K562 (cell line): ENCODE measurements around the gene ZNRF2. TPM values are rescaled to one million over a fixed set of nuclear protein-coding genes. Genes with fewer than 3 reads are reported as not detected.

Experiments used
- E2F4 ChIP-seq: sonication (generic); formaldehyde crosslinking; IDR thresholded peaks from 2 replicates; pipeline ENCODE4 v1.8.0; 2022; ENCODE audit warnings: mild to moderate bottlenecking, low read depth, missing genetic modification reagents
- ELK3 ChIP-seq: fragments of 450-650 bp; formaldehyde crosslinking; IDR thresholded peaks from 2 replicates; pipeline ENCODE4 v1.4.0; 2020; ENCODE audit warnings: mild to moderate bottlenecking
- HDGF ChIP-seq: fragments of 450-650 bp; IDR thresholded peaks from 2 replicates; pipeline ENCODE4 v1.6.1; 2016
- MGA ChIP-seq: fragments of 450-650 bp; IDR thresholded peaks from 2 replicates; pipeline ENCODE4 v1.6.1; 2016; ENCODE audit warnings: mild to moderate bottlenecking, moderate library complexity
- NUFIP1 ChIP-seq: fragments of 450-650 bp; IDR thresholded peaks from 2 replicates; pipeline ENCODE4 v1.6.1; 2018; ENCODE audit not compliant: partially characterized antibody
- TEAD1 ChIP-seq, 2 experiments: fragments of 450-650 bp in 1 of 2; sonication (generic) in 1 of 2; formaldehyde crosslinking; IDR thresholded peaks; 2 replicates each; pipeline versions ENCODE4 v1.4.0 to v1.8.0; 2020 to 2022; ENCODE audit warnings: mild to moderate bottlenecking in 2 of 2, missing genetic modification reagents in 1 of 2
- ZBTB5 ChIP-seq: fragments of 450-650 bp; IDR thresholded peaks from 2 replicates; pipeline ENCODE4 v1.6.1; 2017; ENCODE audit warnings: antibody characterized with exemption
- ZNF589 ChIP-seq: fragments of 200-800 bp; sonication (Bioruptor generic); IDR thresholded peaks from 2 replicates; pipeline ENCODE4 v1.6.1; 2016; ENCODE audit warnings: low read depth, missing genetic modification characterization, missing compliant biosample characterization
- polyA plus RNA-seq, 8 experiments: library from polyadenylated mRNA; depleted of rRNA in 4 of 8; stranded (reverse) in 5 of 8; unstranded in 3 of 8; fragments of >200 nt; fragmentation: Nextera tagmentation in 2 of 8; fragmentation: Illumina TruSeq in 1 of 8; extraction: Ambion mirVana in 2 of 8; extraction: Trizol in 1 of 8; gene quantifications; 2 replicates each; pipeline versions ENCODE4 v1.2.1 to v1.2.3, GENCODE V29; 2011 to 2014; ENCODE audit warnings: inconsistent platforms in 1 of 8, missing spikeins in 1 of 8
- total RNA-seq, 7 experiments: library from RNA; depleted of rRNA in 6 of 7; stranded (reverse); fragments of >200 nt in 6 of 7; fragmentation: Illumina TruSeq in 2 of 7; extraction: Trizol in 2 of 7; gene quantifications; 2 replicates each; pipeline versions ENCODE4 v1.2.1 to v1.2.3, GENCODE V29; 2011 to 2021; ENCODE audit warnings: low replicate concordance in 1 of 7

Gene ZNRF2
- total and polyA plus RNA-seq, 9 of the 15 experiments (the other 6 are each of a cell fraction or from before 2014, with no cell fraction given), result 1.1 to 13.9 (median 5.5) TPM

- TF ChIP-seq ZBTB5, result peak; percentile 99
- TF ChIP-seq ZNF589 (CRISPR knock-in tag), result no peak
- peak in 1 of 2 experiments; percentile 92; a peak in 1 of 4 replicates for TF ChIP-seq TEAD1 (CRISPR knock-in tag; IDR thresholded peaks at IDR 0.05)
- peak; percentile 97 for TF ChIP-seq MGA
- no peak for TF ChIP-seq HDGF
- TF ChIP-seq NUFIP1, result no peak
- no peak for TF ChIP-seq ELK3
- peak; percentile 75 for TF ChIP-seq E2F4 (CRISPR knock-in tag)
Observed at GRCh38 chr7:30284298-30285066, at the start of gene ZNRF2 (continued).
